ENCODE measurements around the gene MARK4.
"Not testable (repeated sequence)": the region's sequence is repeated elsewhere in the genome, so short reads cannot be mapped to it uniquely, and the experiment has no call there.

MARK4 gene

DNA sequence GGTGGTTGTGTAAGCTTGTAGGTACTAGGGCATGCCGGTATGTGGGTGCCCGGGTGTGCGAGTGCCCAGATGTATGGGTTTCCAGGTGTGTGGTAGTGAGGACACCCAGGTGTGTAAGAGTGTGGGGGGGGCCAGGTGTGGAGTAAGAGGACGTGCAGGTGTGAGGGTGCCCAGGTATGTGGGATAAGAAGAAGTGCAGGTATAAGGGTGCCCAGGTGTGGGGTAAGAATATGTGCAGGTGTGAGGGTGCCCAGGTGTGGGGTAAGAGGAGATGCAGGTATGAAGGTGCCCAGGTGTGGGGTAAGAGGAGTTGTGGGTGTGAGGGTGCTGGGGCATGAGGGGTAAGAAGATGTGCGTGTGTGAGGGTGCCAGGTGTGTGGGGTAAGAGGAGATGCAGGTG lies 14.3 kb downstream of the MARK4 start:
- TF ChIP-seq ZFP30 (CRISPR knock-in tag; IDR thresholded peaks at IDR 0.05) (no peak), OSR1 (CRISPR knock-in tag; IDR thresholded peaks at IDR 0.05) (no peak), ISL1 (CRISPR knock-in tag; IDR thresholded peaks at IDR 0.05) (no peak), TOX (CRISPR knock-in tag; IDR thresholded peaks at IDR 0.05; ENCODE audit: borderline replicate concordance) (no peak), CSDC2 (CRISPR knock-in tag; IDR thresholded peaks at IDR 0.05) (no peak), PPARA (CRISPR knock-in tag; IDR thresholded peaks at IDR 0.05; ENCODE audit: borderline replicate concordance) (no peak), ESRRG (CRISPR knock-in tag; IDR thresholded peaks at IDR 0.05) (no peak), ZFP3 (CRISPR knock-in tag; IDR thresholded peaks at IDR 0.05) (no peak), ARNTL (CRISPR knock-in tag; IDR thresholded peaks at IDR 0.05; ENCODE audit: borderline replicate concordance, low read depth) (no peak)
- TF ChIP-seq, protein P1, sequence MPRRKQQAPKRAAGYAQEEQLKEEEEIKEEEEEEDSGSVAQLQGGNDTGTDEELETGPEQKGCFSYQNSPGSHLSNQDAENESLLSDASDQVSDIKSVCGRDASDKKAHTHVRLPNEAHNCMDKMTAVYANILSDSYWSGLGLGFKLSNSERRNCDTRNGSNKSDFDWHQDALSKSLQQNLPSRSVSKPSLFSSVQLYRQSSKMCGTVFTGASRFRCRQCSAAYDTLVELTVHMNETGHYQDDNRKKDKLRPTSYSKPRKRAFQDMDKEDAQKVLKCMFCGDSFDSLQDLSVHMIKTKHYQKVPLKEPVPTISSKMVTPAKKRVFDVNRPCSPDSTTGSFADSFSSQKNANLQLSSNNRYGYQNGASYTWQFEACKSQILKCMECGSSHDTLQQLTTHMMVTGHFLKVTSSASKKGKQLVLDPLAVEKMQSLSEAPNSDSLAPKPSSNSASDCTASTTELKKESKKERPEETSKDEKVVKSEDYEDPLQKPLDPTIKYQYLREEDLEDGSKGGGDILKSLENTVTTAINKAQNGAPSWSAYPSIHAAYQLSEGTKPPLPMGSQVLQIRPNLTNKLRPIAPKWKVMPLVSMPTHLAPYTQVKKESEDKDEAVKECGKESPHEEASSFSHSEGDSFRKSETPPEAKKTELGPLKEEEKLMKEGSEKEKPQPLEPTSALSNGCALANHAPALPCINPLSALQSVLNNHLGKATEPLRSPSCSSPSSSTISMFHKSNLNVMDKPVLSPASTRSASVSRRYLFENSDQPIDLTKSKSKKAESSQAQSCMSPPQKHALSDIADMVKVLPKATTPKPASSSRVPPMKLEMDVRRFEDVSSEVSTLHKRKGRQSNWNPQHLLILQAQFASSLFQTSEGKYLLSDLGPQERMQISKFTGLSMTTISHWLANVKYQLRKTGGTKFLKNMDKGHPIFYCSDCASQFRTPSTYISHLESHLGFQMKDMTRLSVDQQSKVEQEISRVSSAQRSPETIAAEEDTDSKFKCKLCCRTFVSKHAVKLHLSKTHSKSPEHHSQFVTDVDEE (CRISPR knock-in tag; IDR thresholded peaks at IDR 0.05) = no peak
- TF ChIP-seq, protein P2, sequence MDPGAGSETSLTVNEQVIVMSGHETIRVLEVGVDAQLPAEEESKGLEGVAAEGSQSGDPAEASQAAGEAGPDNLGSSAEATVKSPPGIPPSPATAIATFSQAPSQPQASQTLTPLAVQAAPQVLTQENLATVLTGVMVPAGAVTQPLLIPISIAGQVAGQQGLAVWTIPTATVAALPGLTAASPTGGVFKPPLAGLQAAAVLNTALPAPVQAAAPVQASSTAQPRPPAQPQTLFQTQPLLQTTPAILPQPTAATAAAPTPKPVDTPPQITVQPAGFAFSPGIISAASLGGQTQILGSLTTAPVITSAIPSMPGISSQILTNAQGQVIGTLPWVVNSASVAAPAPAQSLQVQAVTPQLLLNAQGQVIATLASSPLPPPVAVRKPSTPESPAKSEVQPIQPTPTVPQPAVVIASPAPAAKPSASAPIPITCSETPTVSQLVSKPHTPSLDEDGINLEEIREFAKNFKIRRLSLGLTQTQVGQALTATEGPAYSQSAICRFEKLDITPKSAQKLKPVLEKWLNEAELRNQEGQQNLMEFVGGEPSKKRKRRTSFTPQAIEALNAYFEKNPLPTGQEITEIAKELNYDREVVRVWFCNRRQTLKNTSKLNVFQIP (CRISPR knock-in tag; IDR thresholded peaks at IDR 0.05; ENCODE audit: borderline replicate concordance, low read depth) = no peak
- TF ChIP-seq, protein P3, sequence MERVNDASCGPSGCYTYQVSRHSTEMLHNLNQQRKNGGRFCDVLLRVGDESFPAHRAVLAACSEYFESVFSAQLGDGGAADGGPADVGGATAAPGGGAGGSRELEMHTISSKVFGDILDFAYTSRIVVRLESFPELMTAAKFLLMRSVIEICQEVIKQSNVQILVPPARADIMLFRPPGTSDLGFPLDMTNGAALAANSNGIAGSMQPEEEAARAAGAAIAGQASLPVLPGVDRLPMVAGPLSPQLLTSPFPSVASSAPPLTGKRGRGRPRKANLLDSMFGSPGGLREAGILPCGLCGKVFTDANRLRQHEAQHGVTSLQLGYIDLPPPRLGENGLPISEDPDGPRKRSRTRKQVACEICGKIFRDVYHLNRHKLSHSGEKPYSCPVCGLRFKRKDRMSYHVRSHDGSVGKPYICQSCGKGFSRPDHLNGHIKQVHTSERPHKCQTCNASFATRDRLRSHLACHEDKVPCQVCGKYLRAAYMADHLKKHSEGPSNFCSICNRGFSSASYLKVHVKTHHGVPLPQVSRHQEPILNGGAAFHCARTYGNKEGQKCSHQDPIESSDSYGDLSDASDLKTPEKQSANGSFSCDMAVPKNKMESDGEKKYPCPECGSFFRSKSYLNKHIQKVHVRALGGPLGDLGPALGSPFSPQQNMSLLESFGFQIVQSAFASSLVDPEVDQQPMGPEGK (CRISPR knock-in tag; IDR thresholded peaks at IDR 0.05; ENCODE audit: borderline replicate concordance) = no peak
- no peak for ATAC-seq

DNA sequence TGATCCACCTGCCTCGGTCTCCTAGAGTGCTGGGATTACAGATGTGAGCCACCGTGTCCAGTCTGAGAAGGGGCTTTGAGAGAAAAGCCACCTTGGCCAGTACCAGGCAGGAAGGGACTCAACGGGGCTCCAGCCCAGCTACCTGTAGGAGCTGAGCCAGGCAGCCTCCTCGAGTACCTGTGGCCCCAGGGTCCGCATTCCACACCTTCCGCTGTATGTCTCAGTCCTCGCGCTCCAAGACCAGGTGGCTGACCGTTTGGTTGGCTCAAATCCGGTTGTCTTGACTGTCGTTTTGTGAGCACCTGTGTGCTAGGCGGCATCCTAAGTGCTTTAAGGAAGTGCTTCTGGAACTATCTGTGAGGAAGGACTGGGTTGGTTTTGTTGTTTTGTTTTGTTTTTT lies 16.2 kb downstream of the MARK4 start:
- no peak for ATAC-seq
- no peak for TF ChIP-seq GLIS3 (CRISPR knock-in tag; IDR thresholded peaks at IDR 0.05)
- no peak for TF ChIP-seq ZNF565 (CRISPR knock-in tag; conservative IDR thresholded peaks at IDR 0.05; ENCODE audit: low read depth)
- TF ChIP-seq RARB (CRISPR knock-in tag; IDR thresholded peaks at IDR 0.05) = no peak
- no peak for TF ChIP-seq ARNTL (CRISPR knock-in tag; IDR thresholded peaks at IDR 0.05; ENCODE audit: borderline replicate concordance, low read depth)
- TF ChIP-seq BACH2 (CRISPR knock-in tag; IDR thresholded peaks at IDR 0.05; ENCODE audit: borderline replicate concordance) = no peak
- TF ChIP-seq ESRRG (CRISPR knock-in tag; IDR thresholded peaks at IDR 0.05) = no peak
- no peak for TF ChIP-seq ISL1 (CRISPR knock-in tag; IDR thresholded peaks at IDR 0.05)
- TF ChIP-seq, protein P2 (CRISPR knock-in tag; IDR thresholded peaks at IDR 0.05; ENCODE audit: borderline replicate concordance, low read depth) = no peak
- TF ChIP-seq, protein P1 (CRISPR knock-in tag; IDR thresholded peaks at IDR 0.05) = no peak
- no peak for TF ChIP-seq ZFP30 (CRISPR knock-in tag; IDR thresholded peaks at IDR 0.05)
- TF ChIP-seq ZC3H10 (CRISPR knock-in tag; IDR thresholded peaks at IDR 0.05) = no peak
- TF ChIP-seq, protein P4, sequence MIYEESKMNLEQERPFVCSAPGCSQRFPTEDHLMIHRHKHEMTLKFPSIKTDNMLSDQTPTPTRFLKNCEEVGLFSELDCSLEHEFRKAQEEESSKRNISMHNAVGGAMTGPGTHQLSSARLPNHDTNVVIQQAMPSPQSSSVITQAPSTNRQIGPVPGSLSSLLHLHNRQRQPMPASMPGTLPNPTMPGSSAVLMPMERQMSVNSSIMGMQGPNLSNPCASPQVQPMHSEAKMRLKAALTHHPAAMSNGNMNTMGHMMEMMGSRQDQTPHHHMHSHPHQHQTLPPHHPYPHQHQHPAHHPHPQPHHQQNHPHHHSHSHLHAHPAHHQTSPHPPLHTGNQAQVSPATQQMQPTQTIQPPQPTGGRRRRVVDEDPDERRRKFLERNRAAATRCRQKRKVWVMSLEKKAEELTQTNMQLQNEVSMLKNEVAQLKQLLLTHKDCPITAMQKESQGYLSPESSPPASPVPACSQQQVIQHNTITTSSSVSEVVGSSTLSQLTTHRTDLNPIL (CRISPR knock-in tag; IDR thresholded peaks at IDR 0.05; ENCODE audit: low read depth) = no peak
- TF ChIP-seq, protein P3 (CRISPR knock-in tag; IDR thresholded peaks at IDR 0.05; ENCODE audit: borderline replicate concordance) = no peak
- TF ChIP-seq CSDC2 (CRISPR knock-in tag; IDR thresholded peaks at IDR 0.05) = no peak
- no peak for TF ChIP-seq SNAI2 (CRISPR knock-in tag; IDR thresholded peaks at IDR 0.05)
- TF ChIP-seq, protein P5, sequence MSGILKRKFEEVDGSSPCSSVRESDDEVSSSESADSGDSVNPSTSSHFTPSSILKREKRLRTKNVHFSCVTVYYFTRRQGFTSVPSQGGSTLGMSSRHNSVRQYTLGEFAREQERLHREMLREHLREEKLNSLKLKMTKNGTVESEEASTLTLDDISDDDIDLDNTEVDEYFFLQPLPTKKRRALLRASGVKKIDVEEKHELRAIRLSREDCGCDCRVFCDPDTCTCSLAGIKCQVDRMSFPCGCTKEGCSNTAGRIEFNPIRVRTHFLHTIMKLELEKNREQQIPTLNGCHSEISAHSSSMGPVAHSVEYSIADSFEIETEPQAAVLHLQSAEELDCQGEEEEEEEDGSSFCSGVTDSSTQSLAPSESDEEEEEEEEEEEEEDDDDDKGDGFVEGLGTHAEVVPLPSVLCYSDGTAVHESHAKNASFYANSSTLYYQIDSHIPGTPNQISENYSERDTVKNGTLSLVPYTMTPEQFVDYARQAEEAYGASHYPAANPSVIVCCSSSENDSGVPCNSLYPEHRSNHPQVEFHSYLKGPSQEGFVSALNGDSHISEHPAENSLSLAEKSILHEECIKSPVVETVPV (CRISPR knock-in tag; IDR thresholded peaks at IDR 0.05) = no peak
- TF ChIP-seq TOX (CRISPR knock-in tag; IDR thresholded peaks at IDR 0.05; ENCODE audit: borderline replicate concordance) = no peak

DNA sequence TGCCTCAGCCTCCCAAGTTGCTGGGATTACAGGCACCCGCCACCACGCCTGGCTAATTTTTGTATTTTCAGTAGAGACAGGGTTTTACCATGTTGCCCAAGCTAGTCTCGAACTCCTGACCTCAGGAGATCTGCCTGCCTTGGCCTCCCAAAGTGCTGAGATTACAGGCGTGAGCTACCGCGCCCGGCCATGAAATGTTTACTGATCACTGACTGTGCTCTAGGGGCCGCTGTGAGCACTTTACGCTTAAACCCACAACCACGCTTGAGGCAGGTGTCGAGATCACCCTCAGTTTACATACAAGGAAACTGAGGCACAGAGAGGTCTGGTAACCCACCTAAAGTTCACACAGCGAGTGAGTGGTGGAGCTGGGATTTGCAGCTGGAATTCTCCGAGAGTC lies 18.9 kb downstream of the MARK4 start:
- not testable (repeated sequence) for ATAC-seq
